Activated naive CD4-positive, alpha-beta T cell treated with anti-CD3 and anti-CD28 coated beads, Interleukin-2, amount 10 ng/mL, durations not matched to agents 7 days and 5 days (primary cell): ENCODE data around the gene LTC4S.
"Not testable (repeated sequence)": the region's sequence is repeated elsewhere in the genome, so short reads cannot be mapped to it uniquely, and the experiment has no call there.

Source experiments
- CTCF ChIA-PET: fragments of 350-600 bp; sonication (Branson Sonifier 250); formaldehyde crosslinking; loops from one replicate; lab custom pipeline; 2021; ENCODE audit warnings: antibody characterized with exemption; lab: Charles Lee
- DNase-seq: peaks from one replicate; pipeline ENCODE4 v3.0.0-alpha.2; 2020
- H3K27ac Mint-ChIP-seq: one replicate; pipeline ENCODE4 v1.8.0; 2021; ENCODE audit warnings: mild to moderate bottlenecking, moderate library complexity, mixed read lengths
- H3K27me3 Mint-ChIP-seq: one replicate; pipeline ENCODE4 v1.8.0; 2021; ENCODE audit warnings: mild to moderate bottlenecking, mixed read lengths
- H3K36me3 Mint-ChIP-seq: one replicate; pipeline ENCODE4 v1.8.0; 2021; ENCODE audit warnings: mixed read lengths
- H3K4me1 Mint-ChIP-seq: one replicate; pipeline ENCODE4 v1.8.0; 2021; ENCODE audit warnings: mixed read lengths
- H3K4me3 Mint-ChIP-seq: one replicate; pipeline ENCODE4 v1.8.0; 2021; ENCODE audit warnings: mild to moderate bottlenecking, moderate library complexity, mixed read lengths
- H3K9me3 Mint-ChIP-seq: one replicate; pipeline ENCODE4 v1.8.0; 2021; ENCODE audit warnings: mixed read lengths

LTC4S gene

GRCh38 chr5:179823937-179824744 lies 30.4 kb downstream of the LTC4S start:
- DNase-seq = no peak
- Mint-ChIP-seq H3K4me3 (no peak overlapping the region), H3K27me3 (no peaks in the 10 kb centered on the region), H3K4me1 (peaks cover 36% of the 10 kb centered on the region), H3K9me3 (no peaks in the 10 kb centered on the region), H3K27ac (no peak overlapping the region), H3K36me3 (peaks cover 44% of the 10 kb centered on the region)
- CTCF ChIA-PET = interaction anchor here (1.3 kb wide), 1 partner anchor 22 kb away, joined by 5 read pairs; no protein-coding TSS in a partner anchor

GRCh38 chr5:179824745-179825112 lies 30.9 kb downstream of the LTC4S start:
- CTCF ChIA-PET = interaction anchor here (1.3 kb wide), 1 partner anchor 23 kb away, joined by 5 read pairs; no protein-coding TSS in a partner anchor
- no peak overlapping the region for H3K4me3 Mint-ChIP-seq
- DNase-seq = no peak
- H3K27me3 Mint-ChIP-seq = no peaks in the 10 kb centered on the region
- H3K4me1 Mint-ChIP-seq = peaks cover 33% of the 10 kb centered on the region
- H3K27ac Mint-ChIP-seq = no peak overlapping the region
- peaks cover 50% of the 10 kb centered on the region for H3K36me3 Mint-ChIP-seq
- H3K9me3 Mint-ChIP-seq = no peaks in the 10 kb centered on the region

- no peaks in the 10 kb centered on the region for H3K9me3 Mint-ChIP-seq
- H3K36me3 Mint-ChIP-seq = peaks cover 58% of the 10 kb centered on the region
- no peaks in the 10 kb centered on the region for H3K27me3 Mint-ChIP-seq
- peaks cover 24% of the 10 kb centered on the region for H3K4me1 Mint-ChIP-seq
- no peak overlapping the region for H3K27ac Mint-ChIP-seq
- no peak for DNase-seq
- CTCF ChIA-PET = interaction anchor here (1.3 kb wide), 1 partner anchor 24 kb away, joined by 5 read pairs; no protein-coding TSS in a partner anchor
- H3K4me3 Mint-ChIP-seq = no peak overlapping the region
Observed at GRCh38 chr5:179825655-179826182, 31.9 kb downstream of the LTC4S start.

DNA sequence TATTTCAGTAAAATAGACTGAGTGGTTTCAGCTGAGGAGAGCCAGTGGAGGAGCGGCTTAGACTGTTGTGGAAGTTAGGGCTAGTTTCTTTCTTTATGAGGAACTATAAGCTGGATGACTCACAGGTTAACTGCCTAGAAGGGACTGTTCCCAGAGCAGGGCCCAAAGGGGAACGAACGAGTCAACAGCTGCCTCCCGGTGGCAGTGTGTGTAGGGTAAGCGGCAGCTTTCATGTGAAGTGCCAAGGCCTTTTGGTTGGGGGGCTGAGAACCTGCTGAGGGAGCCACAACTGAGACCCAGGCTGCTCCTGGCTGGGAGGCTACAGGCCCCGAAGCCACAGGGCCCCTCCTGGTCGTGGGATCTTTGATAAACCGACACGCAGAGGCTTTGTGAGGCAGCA lies 33.9 kb downstream of the LTC4S start:
- Mint-ChIP-seq H3K4me3 (no peak overlapping the region), H3K27me3 (no peaks in the 10 kb centered on the region), H3K4me1 (peaks cover 13% of the 10 kb centered on the region), H3K27ac (peak overlapping the region; percentile 14), H3K9me3 (no peaks in the 10 kb centered on the region), H3K36me3 (peaks cover 67% of the 10 kb centered on the region)
- CTCF ChIA-PET = interaction anchor here (1.0 kb wide), 1 partner anchor 25 kb away, joined by 4 read pairs; no protein-coding TSS in a partner anchor
- DNase-seq = no peak

DNA sequence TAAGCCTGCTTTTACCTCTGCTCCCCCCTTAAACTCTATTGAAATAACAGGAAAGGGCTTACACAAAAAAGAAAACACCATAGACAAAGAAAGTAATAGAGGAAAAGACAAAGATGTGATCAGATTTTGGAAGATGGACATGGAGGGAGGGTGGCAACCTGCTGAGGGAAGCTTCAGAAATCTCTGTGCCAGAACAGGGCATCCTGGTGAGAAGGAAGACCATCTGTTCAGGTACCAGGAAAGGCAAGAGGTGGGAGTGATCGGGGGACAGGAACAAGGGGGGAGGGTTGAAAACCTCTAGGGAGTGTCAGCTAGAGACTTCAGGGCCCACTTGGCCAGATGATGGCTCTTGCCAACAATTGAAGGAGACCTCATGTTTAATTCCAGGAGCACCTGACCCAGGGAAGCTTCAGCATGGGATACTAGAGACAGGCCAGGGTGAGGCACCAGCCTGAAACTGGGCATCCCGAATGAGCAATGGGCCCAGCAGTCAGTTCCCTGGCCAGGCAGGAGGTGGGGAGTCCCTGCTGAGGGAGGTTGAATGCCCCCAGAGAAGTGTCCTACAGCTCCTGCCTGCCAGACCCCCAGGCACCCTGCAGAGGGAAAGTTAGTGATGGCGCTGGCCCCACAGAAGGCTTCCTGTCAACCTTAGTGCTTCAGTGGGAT lies 35.1 kb downstream of the LTC4S start:
- H3K27ac Mint-ChIP-seq = peak overlapping the region; percentile 64
- no peaks in the 10 kb centered on the region for H3K27me3 Mint-ChIP-seq
- H3K36me3 Mint-ChIP-seq = peaks cover 75% of the 10 kb centered on the region
- peaks cover 6% of the 10 kb centered on the region for H3K4me1 Mint-ChIP-seq
- no peak overlapping the region for H3K4me3 Mint-ChIP-seq
- no peak for DNase-seq
- H3K9me3 Mint-ChIP-seq = no peaks in the 10 kb centered on the region
- CTCF ChIA-PET = interaction anchor here (1.5 kb wide), 1 partner anchor 18 kb away, joined by 3 read pairs; no protein-coding TSS in a partner anchor

- peaks cover 2% of the 10 kb centered on the region for H3K4me1 Mint-ChIP-seq
- H3K27me3 Mint-ChIP-seq = no peaks in the 10 kb centered on the region
- DNase-seq = no peak
- CTCF ChIA-PET = interaction anchor here (1.5 kb wide), 1 partner anchor 19 kb away, joined by 3 read pairs; no protein-coding TSS in a partner anchor
- no peak overlapping the region for H3K4me3 Mint-ChIP-seq
- H3K36me3 Mint-ChIP-seq = peaks cover 68% of the 10 kb centered on the region
- peak overlapping the region; percentile 24 for H3K27ac Mint-ChIP-seq
- H3K9me3 Mint-ChIP-seq = no peaks in the 10 kb centered on the region
Observed at GRCh38 chr5:179829732-179830435, 36.1 kb downstream of the LTC4S start.

DNA sequence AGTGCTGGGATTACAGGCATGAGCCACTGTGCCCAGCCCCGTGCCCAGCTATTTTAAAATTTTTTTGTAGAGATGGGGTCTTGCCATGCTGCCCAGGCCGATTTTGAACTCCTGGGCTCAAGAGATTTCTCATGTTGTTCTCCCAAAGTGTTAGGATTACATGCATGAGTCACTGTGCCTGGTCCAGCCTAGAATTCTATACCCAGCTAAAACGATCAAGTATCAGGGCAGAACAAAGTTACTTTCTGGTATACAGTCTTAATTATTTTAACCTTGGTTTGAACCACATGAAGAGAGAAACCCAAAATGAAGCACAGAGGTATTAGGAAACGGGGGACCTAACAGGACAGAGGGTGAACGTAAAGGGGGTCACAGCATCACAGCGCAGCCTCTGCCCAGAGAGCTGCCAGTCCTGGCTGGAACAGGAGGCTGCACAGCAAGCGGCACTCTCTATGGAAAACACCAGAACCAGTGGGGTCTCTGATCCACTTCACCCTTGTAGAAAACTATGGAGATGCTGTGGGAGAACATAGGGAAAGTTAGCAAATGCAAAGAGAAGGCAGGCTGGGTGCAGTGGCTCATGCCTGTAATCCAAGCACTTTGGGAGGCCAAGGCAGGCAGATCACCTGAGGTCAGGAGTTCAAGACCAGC lies 37.2 kb downstream of the LTC4S start:
- H3K27ac Mint-ChIP-seq = no peak overlapping the region
- peaks cover 73% of the 10 kb centered on the region for H3K36me3 Mint-ChIP-seq
- H3K4me3 Mint-ChIP-seq = no peak overlapping the region
- peaks cover 4% of the 10 kb centered on the region for H3K4me1 Mint-ChIP-seq
- DNase-seq = no peak
- H3K27me3 Mint-ChIP-seq = no peaks in the 10 kb centered on the region
- CTCF ChIA-PET = interaction anchor here (1.3 kb wide), 1 partner anchor 40 kb away, joined by 4 read pairs; no protein-coding TSS in a partner anchor
- H3K9me3 Mint-ChIP-seq = no peaks in the 10 kb centered on the region

GRCh38 chr5:179832039-179832745 lies 38.4 kb downstream of the LTC4S start:
- Mint-ChIP-seq H3K4me3 (no peak overlapping the region), H3K9me3 (no peaks in the 10 kb centered on the region), H3K27ac (no peak overlapping the region), H3K27me3 (no peaks in the 10 kb centered on the region), H3K36me3 (peaks cover 75% of the 10 kb centered on the region), H3K4me1 (peaks cover 15% of the 10 kb centered on the region)
- DNase-seq = no peak
- CTCF ChIA-PET = interaction anchor here (0.9 to 1.3 kb wide), 2 partner anchors 30 to 39 kb away, joined by 4 read pairs; no protein-coding TSS in a partner anchor

- Mint-ChIP-seq H3K4me3 (no peak overlapping the region), H3K27ac (peak overlapping the region; percentile 49), H3K36me3 (peaks cover 67% of the 10 kb centered on the region), H3K27me3 (no peaks in the 10 kb centered on the region), H3K4me1 (peaks cover 16% of the 10 kb centered on the region), H3K9me3 (no peaks in the 10 kb centered on the region)
- no peak for DNase-seq
- CTCF ChIA-PET = no interaction called here
Observed at GRCh38 chr5:179833056-179833708, 39.4 kb downstream of the LTC4S start.

- Mint-ChIP-seq H3K36me3 (peaks cover 69% of the 10 kb centered on the region), H3K27ac (no peak overlapping the region), H3K9me3 (no peaks in the 10 kb centered on the region), H3K27me3 (no peaks in the 10 kb centered on the region), H3K4me3 (no peak overlapping the region), H3K4me1 (peaks cover 16% of the 10 kb centered on the region)
- CTCF ChIA-PET = no interaction called here
- DNase-seq = no peak
Observed at GRCh38 chr5:179833709-179834070, 39.9 kb downstream of the LTC4S start.

- no peak for DNase-seq
- Mint-ChIP-seq H3K4me3 (no peak overlapping the region), H3K27ac (no peak overlapping the region), H3K27me3 (no peaks in the 10 kb centered on the region), H3K36me3 (peaks cover 65% of the 10 kb centered on the region), H3K9me3 (no peaks in the 10 kb centered on the region), H3K4me1 (peaks cover 16% of the 10 kb centered on the region)
- CTCF ChIA-PET = no interaction called here
Observed at GRCh38 chr5:179834120-179834519, 40.3 kb downstream of the LTC4S start.

DNA sequence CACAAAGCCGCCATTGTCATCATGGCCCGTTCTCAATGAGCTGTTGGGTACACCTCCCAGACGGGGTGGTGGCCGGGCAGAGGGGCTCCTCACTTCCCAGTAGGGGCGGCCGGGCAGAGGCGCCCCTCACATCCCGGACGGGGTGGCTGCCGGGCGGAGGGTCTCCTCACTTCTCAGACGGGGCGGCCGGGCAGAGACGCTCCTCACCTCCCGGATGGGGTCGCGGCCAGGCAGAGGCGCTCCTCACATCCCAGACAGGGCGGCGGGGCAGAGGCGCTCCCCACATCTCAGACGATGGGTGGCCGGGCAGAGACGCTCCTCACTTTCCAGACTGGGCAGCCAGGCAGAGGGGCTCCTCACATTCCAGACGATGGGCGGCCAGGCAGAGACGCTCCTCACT lies 41.1 kb downstream of the LTC4S start:
- H3K27me3 Mint-ChIP-seq, DNase-seq, CTCF ChIA-PET, H3K4me3 Mint-ChIP-seq, H3K27ac Mint-ChIP-seq, H3K9me3 Mint-ChIP-seq: not testable (repeated sequence)
- H3K4me1 Mint-ChIP-seq = peaks cover 16% of the 10 kb centered on the region
- peaks cover 60% of the 10 kb centered on the region for H3K36me3 Mint-ChIP-seq
